NOMO-1 treated with dmso at 0.1 percent for 144 hours (cell line): ENCODE results near the gene RPN1.
"Not testable (repeated sequence)": the region's sequence is repeated elsewhere in the genome, so short reads cannot be mapped to it uniquely, and the experiment has no call there.

Experiments
- DNase-seq: peaks from one replicate; lab custom pipeline; 2025; ENCODE audit not compliant: unreplicated experiment; lab: John Stamatoyannopoulos, UW

RPN1 gene

DNA sequence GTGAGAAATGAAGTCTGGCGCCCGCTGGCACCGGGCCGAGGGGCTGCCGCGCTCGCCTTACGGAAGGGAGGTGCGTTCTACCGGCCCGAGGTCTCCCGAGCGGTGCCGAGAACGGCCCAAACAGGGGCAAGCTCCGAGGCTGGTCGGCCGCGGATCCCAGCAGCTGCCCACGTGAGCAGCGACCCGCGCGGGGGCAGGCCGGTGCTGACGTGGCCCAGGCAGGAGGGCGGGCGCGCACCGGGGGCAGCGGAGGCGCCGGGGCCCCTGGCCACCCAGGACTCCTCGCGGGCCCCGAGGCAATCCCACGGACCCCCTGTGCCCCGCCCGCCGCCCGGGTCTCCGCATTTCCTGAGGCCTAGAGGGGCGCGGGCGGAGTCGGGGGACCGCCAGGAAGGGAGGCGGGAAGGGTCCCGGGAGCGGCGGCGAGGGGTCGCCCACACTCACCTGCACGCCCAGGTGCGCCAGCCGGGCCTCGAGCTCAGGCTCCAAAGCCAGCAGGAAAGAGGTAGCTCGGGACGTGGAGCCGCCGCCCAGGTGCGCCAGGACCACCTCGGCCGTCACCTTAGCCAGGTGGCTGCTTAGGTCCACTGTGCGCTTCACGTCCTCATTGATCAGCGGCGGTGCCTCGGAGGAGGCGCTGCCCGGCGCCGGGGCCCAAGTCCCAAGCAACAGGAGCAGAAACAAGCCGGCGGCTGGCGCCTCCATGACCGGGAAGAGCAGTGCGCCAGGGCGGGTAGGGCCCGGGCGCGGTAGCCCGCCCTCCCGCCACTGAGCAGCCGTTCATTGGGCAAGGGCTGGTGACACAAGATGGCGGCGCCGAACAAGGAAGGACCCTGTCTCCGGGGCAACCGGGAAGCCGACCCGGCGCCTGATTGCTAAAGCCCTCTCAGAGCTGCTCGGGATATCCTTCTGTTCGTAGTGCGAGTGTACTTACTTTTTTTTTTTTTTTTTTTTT is at the start of gene RPN1:
Gene RPN1, minus strand, starts transcription at position 723 of the 955 bp plus-strand sequence. Its CDS starts 18 bp downstream, at position 705.
- peak; percentile 98 for DNase-seq

DNA sequence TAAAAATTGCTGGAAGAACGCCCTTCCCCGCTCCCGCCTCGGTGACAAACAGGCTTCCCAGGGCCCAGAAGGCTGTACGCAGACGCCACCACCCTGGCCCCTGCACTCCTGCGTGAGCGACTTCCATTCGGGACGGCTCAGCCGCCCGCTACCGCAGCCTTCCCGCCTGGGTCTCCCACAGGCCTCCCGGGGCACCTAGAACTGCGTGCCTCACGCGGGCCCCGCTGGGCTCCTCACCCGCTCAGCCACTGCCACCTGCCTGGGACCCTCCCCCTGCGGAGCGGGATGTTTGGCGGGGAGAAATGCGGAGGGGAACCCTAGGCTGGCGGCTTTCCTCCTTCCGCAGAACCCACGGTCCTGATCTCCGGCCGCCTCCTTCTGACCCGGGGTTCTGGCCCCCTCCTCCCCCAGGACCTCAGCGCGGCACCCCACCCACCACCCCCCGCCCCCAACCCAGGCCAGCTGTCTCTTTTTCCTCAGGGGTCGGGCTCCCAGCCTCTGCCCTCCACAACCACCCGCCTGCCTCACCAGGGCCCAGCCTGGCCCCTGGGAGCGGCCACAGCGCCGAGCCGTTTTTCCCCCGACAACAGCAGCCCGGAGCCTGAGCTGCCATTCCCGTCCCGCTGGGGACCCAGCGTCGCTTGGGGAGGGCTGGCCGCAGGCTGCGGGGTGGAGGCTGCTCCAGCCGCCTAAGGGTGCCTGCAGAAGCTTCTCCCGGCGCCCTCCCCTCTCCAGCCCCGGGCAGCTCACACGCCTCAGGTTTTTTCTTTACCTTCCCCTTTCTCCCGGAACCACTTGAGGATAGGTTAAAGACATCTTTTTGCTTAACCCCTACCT is 47.8 kb upstream of the RPN1 start:
- no peak for DNase-seq

DNA sequence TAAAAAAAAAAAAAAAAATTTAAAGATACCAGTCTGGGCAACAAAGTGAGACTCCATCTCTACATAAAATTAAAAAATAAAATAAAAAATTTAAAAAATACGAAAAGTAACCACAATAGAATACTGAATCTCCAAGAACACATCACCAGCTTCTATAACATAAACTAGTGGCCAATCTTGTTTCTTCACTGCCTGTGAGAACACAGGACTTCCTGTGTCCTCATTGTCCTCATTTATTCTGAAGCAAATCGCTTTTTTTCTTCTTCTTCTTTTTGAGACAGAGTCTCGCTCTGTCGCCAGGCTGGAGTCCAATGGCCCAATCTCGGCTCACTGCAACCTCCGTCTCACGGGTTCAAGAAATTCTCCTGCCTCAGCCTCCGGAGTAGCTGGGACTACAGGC is 46.7 kb upstream of the RPN1 start:
- no peak for DNase-seq

DNA sequence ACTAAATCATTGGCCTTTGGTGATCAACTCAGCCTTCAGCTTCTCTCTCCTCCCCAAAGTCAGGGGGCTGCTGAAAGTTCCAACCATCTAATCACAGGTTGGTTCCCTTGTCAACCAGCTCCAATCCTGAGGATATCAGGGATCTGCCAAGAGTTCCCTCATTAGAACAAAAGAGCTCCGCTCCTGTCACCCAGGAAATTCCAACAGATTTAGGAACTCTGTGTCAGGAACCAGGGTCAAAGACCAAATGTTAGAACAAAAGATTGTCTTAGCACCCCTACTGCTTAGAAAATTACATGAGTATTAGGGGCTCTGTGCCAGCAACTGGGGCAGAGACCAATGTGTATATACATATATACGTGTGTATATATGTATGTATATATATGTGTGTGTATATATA is 43.1 kb upstream of the RPN1 start:
- no peak for DNase-seq

DNA sequence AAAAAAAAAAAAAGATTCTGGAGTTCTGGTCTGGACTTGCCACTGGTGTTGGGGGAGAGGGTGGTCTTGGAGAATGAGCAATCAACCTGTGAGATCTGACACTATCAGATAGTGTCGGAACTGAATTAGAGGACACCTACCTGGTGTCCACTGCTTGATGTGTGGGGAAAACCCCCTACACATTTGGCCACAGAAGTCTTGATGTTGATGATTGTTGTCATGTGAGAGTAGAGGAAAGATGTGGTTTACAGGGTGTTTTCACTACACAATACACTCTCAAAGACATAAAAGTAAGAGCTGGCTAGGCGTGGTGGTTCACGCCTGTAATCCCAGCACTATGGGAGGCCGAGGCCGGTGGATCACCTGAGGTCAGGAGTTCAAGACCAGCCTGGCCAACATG is 38.4 kb upstream of the RPN1 start:
- no peak for DNase-seq

DNA sequence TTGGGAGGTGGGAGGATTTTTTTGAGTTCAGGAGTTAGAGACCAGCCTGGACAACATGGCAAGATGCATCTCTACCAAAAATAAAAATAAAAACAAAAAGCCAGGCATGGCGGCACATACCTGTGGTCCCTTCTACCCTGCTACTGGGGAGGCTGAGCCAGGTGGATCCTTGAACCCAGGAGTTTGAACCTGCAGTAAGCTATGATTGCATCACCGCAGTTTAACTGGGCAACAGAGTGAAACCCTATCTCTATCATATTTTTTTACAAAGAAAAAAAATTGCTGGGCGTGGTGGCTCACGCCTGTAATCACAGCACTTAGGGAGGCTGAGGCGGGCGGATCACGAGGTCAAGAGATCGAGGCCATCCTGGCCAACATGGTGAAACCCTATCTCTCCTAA is 35.8 kb upstream of the RPN1 start:
- DNase-seq: no peak

DNA sequence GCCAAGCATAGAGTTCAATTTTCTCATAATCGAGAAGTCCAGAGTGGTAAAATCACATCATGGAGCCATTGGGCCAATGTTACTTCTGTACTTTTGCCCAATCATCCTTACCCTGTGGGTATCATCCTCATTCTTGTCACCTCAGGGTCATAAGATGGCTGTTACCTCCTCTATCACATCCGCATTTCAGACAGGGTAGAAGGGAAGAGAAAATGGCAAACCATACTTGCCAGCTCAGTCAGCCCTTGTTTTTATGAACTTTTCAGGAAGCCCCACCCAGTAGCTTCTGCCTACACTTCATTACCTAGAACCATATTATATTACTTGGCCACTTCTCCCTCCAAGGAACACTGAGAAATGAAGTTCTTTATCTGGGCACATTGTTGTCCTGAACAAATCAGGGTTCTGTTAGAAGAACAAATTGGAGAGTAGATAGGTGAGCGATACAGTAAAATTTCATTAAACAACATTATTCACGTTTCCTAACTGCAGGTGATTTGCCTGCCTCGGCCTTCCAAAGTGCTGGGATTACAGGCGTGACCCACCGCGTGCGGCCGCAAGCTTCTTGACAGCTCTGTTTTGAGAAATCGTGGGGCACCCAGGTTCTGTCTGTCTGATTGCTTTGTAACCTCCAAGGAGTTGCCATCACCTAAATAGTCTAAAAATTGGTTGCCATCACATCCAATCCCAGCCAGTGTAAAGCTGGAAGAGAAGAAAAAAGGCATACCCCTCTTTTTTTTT is 34.5 kb upstream of the RPN1 start:
- DNase-seq: no peak

DNA sequence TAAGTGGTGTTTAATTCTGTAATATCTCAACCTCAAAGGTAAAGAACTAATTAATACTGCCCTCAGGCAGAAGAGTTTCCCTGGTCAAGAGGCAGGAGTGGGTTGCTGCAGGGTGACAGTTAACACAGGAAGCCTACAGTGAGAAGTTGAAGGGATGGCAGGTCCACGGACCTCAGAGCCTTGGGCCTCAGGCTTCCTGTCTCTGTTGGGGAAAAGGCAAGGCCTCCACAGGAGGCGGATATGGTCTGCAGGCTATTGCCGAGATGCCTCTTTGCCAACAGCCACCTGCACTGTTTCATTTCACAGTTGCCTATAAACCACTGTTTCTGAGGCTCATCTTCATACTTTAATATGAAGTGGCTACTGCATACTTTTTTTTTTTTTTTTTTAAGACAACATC is 33.3 kb upstream of the RPN1 start:
- no peak for DNase-seq

DNA sequence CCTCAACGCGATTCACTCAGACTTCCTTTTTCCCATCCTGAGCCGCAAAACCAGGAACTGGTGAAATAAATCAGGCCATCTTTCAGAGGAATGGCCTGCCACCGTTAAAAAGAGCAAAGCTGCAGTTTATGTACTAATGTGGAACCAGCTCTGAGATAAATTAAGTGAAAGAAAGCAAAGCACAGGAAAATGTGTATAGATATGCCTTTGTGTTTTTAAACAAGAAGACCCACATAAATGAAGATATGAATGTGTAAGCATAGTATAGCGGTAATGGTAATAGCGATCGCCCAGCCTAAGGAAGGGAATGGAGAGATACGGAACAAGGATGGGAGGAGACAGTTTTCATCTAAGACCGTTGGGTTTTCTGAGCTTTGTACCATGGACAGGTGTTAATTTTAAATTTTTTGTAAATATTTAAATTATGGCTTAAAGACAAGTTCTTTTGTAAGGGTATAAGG is 30.8 kb upstream of the RPN1 start:
- DNase-seq: no peak

DNA sequence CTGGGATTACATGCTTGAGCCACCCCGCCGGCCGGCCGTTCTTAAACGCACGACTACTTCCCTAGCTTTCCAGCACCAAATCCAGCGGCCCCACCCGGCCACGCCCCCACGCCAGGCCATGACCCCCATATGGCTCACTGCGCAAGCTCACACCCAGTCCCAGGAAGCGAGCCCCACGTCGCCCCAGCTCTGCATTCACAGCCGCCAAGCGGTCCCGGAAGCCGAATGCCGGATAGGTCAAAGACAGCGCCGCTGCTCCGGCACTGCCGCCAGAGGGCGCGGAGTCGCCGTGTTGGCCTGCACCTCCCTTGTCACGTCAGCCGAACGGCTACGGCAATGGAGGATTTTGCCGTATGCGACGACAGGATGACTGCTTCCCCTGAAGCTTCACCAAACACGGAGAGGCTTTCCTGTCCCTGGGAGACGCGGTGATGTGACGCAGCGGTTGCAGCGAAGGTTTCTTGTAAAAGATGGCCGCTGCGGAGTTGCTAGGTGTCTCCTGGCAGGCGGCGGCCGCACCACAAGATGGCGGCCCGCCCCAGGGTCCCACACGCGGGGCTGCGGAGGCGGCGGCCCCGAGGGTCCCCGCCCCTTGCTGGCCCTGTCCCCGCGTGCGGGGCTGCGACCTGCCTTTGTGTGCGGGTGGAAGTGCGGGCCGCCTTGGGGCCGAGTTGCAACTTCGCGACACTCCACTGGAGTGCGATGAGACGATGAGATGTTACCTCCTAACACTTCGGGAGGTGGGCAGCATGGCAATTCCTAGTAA is 30.2 kb upstream of the RPN1 start:
- peak; percentile 100 for DNase-seq

DNA sequence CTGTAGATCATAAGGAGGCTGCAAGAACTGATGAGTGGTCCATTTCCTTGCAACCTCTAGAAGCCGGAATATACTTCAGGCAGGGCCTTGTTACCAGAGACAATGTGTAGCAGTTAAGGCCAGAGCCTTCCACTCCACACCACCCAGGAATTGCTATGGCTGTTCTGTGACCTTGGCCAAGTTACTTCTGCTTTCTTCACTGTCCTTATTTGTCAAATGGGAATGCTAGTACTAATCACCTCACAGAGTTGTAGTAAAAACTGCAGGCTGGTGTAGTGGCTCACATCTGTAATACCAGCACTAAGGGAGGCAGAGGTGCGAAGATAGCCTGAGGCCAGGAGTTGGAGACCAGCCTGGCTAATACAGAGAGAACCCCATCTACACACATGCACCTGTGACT is 28.7 kb upstream of the RPN1 start:
- DNase-seq: no peak

DNA sequence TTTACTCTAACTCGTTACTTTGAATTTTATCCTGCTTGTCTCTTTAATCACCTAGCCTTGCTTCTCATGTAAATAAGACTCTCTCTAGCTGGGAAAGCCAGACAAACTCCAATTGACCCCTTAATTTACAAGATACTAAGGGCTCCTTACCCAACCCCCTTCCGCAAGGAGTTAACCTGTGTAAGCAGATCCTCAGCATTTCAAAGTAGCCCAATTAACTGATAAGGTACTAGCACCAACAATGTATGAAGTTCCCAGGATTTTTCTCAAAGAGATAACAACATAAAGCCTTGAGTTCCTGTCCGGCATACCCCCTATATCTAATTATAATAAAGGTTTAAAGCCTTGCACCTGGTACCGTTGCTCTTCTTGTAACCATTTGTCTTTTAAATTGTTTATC is 25.2 kb upstream of the RPN1 start:
- not testable (repeated sequence) for DNase-seq

DNA sequence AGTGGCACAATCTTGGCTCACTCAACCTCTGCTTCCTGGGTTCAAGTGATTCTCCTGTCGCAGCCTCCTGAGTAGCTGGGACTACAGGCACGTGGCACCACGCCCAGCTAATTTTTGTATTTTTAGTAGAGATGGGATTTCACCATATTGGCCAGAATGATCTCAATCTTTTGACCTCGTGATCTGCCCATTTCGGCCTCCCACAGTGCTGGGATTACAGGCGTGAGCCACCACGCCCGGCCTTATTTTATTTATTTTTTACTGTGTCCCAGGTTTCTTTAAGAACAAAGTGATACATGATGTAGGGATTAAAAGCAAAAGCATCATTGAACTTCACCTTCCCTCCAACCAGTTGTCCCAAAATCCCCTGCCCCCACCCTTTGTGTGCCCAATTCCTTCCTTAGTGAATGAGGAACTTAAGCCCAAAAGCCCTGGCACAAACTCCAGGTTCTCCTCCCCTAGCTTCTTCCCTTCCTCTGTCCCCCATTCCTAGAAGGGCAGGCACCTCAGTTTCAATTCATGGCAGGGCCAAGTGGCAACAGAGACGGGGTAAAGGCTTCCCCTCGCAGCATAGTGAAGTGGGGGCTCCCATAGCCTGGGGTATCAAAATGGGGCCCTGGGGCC is 23.7 kb upstream of the RPN1 start:
- DNase-seq: no peak

DNA sequence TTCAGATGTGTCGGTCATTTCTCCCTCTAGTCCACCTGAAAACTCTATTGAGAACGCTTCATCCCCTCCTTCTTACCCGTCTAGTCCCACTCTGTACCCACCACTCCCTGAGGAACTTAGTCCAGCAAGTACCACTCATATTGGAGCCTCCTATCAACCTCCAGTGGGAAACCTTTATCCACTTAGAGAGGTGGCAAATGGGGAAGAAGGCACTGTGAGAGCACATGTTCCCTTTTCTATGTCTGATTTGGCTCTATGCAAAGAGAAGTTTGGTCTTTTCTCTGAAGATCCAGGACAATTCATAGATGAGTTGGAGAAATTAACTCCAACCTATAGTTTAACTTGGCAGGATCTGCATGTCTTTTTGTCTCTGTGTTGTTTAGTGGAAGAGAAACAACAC is 17.0 kb upstream of the RPN1 start:
- no peak for DNase-seq

DNA sequence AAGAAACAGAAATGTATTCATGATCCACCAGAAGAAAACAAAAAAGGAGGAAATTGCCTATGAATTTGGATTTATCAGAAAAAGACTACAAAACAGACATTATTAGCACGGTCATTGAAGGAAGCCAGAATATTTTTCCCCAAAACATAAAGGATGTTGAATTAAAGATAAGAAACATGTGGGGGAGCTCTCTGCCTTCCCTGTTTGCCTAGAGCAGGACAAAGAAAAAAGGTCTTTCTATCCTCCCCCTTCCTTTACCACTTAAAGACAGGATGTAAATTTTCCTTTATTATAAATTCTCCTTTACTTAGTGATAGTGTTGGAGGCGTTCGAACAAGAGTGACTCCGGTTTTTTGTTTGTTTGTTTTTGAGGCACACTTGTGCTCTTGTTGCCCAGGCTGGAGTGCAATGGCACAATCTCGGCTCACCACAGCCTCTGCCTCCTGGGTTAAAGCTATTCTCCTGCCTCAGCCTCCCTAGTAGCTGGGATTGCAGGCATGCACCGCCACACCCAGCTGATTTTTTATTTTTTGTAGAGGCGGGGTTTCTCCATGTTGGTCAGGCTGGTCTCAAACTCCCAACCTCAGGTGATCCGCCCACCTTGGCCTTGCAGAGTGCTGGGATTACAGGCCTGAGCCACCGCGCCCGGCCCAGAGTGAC is 14.9 kb upstream of the RPN1 start:
- no peak for DNase-seq

DNA sequence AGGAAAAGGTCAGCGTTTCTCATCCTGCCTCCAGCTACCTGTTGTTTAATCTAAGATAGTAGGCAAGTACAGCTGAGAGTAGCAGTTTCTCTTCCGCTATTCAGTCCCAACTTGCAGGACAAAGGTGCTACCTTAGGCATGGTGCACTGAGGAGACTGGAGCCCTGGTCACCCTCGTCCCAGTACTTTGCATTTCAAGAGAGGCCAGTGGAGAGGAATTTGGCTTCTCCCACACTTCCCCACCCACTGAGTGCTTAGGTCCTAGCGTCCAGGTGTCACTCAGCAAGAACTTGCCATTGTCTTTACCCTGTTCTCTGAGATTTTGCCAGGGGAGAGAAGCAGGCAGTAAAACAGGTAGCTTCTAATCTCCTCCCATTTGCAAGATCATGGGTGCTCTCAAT is 12.5 kb upstream of the RPN1 start:
- no peak for DNase-seq

DNA sequence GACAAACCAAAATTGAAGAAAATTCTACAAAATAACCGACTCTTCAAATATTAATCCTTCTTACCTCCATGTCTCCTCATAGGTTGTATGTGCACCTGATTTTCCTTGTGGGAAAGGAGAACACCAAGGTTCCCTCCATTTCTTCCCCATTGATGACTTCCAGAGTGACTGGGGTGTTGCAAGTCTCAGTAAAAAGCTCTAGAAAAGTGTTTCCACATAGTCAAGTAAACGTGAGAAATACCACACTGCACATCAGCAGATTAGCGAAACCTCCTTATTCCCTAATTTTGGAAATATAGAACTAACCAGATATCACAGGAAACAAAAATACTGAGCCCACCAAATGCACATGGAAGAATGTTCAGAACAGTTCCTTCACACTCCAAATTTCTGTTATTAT is 4.9 kb upstream of the RPN1 start:
- no peak for DNase-seq

DNA sequence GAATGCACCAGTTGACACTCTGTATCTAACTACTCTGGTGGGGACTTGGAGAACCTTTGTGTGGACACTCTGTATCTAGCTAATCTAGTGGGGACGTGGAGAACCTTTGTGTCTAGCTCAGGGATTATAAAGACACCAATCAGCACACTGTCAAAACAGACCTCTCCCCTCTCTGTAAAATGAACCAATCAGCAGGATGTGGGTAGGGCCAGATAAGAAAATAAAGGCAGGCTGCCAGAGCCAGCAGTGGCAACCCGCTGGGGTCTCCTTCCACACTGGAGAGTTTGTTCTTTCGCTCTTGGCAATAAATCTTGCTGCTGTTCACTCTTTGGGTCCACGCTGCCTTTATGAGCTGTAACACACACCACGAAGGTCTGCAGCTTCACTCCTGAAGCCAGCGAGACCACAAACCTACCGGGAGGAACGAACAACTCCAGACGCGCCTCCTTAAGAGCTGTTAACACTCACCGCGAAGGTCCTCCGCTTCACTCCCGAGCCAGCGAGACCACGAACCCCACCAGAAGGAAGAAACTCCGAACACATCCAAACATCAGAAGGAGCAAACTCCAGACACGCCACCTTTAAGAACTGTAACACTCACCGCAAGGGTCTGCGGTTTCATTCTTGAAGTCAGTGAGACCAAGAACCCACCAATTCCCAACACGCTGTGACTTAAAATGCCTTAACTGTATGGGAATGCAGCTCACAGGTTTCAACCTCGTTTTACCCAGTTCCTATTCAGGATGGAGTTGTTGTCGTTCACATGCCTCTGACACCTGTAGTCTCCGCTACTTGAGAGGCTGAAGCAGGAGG is 3.6 kb upstream of the RPN1 start:
- not testable (repeated sequence) for DNase-seq
